Astrocyte of the hippocampus (primary cell): ENCODE results near the gene TTC17.

Source experiments
- DNase-seq: peaks from one replicate; pipeline ENCODE4 v3.0.0; 2011; ENCODE audit warnings: low read depth, low spot score

Gene TTC17

GRCh38 chr11:43537833-43538615 lies 179.3 kb downstream of the TTC17 start:
- no peak for DNase-seq

DNA sequence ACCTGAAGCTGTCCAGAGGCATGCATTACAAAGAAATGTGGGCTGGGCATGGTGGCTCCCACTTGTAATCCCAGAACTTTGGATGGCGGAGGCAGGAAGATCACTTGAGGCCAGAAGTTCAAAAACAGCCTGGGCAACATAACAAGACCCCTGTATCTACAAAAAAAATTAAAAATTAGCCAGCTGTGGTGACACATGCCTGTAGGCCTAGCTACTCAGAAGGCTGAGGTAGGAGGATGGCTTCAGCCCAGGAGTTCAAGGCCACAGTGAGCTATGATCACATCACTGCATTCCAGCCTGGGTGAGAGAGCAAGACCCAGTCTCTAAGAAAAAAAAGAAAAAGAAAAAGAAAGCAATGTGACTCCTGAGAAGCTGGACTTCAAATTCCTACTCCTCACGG lies 183.3 kb downstream of the TTC17 start:
- DNase-seq = no peak

- DNase-seq = no peak
Measured at GRCh38 chr11:43542750-43543712, 184.3 kb downstream of the TTC17 start.
